ENCODE measurements around the gene GDPGP1.
A peak's percentile ranks its signal among the peaks of the same experiment; 100 is the strongest.

Gene GDPGP1

GRCh38 chr15:90211440-90212143 is 22.4 kb upstream of the GDPGP1 start:
- no peak for TF ChIP-seq GATA1 (IDR thresholded peaks at IDR 0.05; ENCODE audit: low read depth, low read length)

GRCh38 chr15:90212221-90213098 is 21.5 kb upstream of the GDPGP1 start:
- TF ChIP-seq POLR2A (IDR thresholded peaks at IDR 0.05; ENCODE audit: low read length) (no peak), GATA1 (IDR thresholded peaks at IDR 0.05; ENCODE audit: low read depth, low read length) (no peak)
- no peak for DNase-seq

More at GRCh38 chr15:90211440-90212143, 22.4 kb upstream of the GDPGP1 start:
- DNase-seq, result peak in 1 of 2 experiments; percentile 56

- no peak for TF ChIP-seq GATA1 (IDR thresholded peaks at IDR 0.05; ENCODE audit: low read depth, low read length)
- TF ChIP-seq POLR2A (IDR thresholded peaks at IDR 0.05; ENCODE audit: low read length), result no peak
- DNase-seq, result peak; percentile 21 to 34
Measured at GRCh38 chr15:90213122-90213817, 20.7 kb upstream of the GDPGP1 start.

- TF ChIP-seq GATA1 (IDR thresholded peaks at IDR 0.05; ENCODE audit: low read depth, low read length) (no peak), POLR2A (IDR thresholded peaks at IDR 0.05; ENCODE audit: low read length) (no peak)
- no peak for DNase-seq
Measured at GRCh38 chr15:90213818-90214204, 20.2 kb upstream of the GDPGP1 start.

GRCh38 chr15:90214553-90215196 is 19.3 kb upstream of the GDPGP1 start:
- peak in 1 of 2 experiments; percentile 17 for DNase-seq
- TF ChIP-seq GATA1 (IDR thresholded peaks at IDR 0.05; ENCODE audit: low read depth, low read length) (no peak), POLR2A (IDR thresholded peaks at IDR 0.05; ENCODE audit: low read length) (no peak)

- no peak for DNase-seq
- TF ChIP-seq GATA1 (IDR thresholded peaks at IDR 0.05; ENCODE audit: low read depth, low read length) (no peak), POLR2A (IDR thresholded peaks at IDR 0.05; ENCODE audit: low read length) (no peak)
Measured at GRCh38 chr15:90217671-90218394, 16.2 kb upstream of the GDPGP1 start.

- peak; percentile 68 to 81 for DNase-seq
- TF ChIP-seq POLR2A (IDR thresholded peaks at IDR 0.05; ENCODE audit: low read length) (no peak), GATA1 (IDR thresholded peaks at IDR 0.05; ENCODE audit: low read depth, low read length) (no peak)
Measured at GRCh38 chr15:90219421-90220141, 14.4 kb upstream of the GDPGP1 start.

GRCh38 chr15:90221246-90221900 is 12.6 kb upstream of the GDPGP1 start:
- no peak for TF ChIP-seq POLR2A (IDR thresholded peaks at IDR 0.05; ENCODE audit: low read length)
- TF ChIP-seq GATA1 (IDR thresholded peaks at IDR 0.05; ENCODE audit: low read depth, low read length), result no peak
- peak; percentile 77 to 84 for DNase-seq

GRCh38 chr15:90222547-90222946 is 11.5 kb upstream of the GDPGP1 start:
- no peak for TF ChIP-seq GATA1 (IDR thresholded peaks at IDR 0.05; ENCODE audit: low read depth, low read length)
- TF ChIP-seq POLR2A (IDR thresholded peaks at IDR 0.05; ENCODE audit: low read length), result no peak
- no peak for DNase-seq

- TF ChIP-seq GATA1 (IDR thresholded peaks at IDR 0.05; ENCODE audit: low read depth, low read length) (no peak), POLR2A (IDR thresholded peaks at IDR 0.05; ENCODE audit: low read length) (no peak)
- no peak for DNase-seq
Measured at GRCh38 chr15:90223441-90224165, 10.4 kb upstream of the GDPGP1 start.

GRCh38 chr15:90225047-90225446 is 9.0 kb upstream of the GDPGP1 start:
- DNase-seq, result no peak
- TF ChIP-seq GATA1 (IDR thresholded peaks at IDR 0.05; ENCODE audit: low read depth, low read length) (no peak), POLR2A (IDR thresholded peaks at IDR 0.05; ENCODE audit: low read length) (no peak)

Measured in erythroblast (primary cell).